Left ventricle myocardium inferior (tissue), 1 donor: Measurements from ENCODE around the gene AGAP1. TPM values are rescaled to one million over a fixed set of nuclear protein-coding genes. Genes with fewer than 3 reads are reported as not detected.

Source experiments
- DNase-seq: peaks from one replicate; pipeline ENCODE4 v3.0.0-alpha.2; 2020
- H3K27ac ChIP-seq: fragments of 200-600 bp; replicated peaks from 2 replicates; pipeline ENCODE4 v1.8.0; 2021
- H3K27me3 ChIP-seq: fragments of 200-600 bp; 2 replicates; pipeline ENCODE4 v1.8.0; 2021; ENCODE audit warnings: low read depth
- H3K36me3 ChIP-seq: fragments of 200-600 bp; 2 replicates; pipeline ENCODE4 v1.8.0; 2021
- H3K4me1 ChIP-seq: fragments of 200-600 bp; 2 replicates; pipeline ENCODE4 v1.8.0; 2021
- H3K4me3 ChIP-seq: fragments of 200-600 bp; 2 replicates; pipeline ENCODE4 v1.8.0; 2021; ENCODE audit warnings: mild to moderate bottlenecking, moderate library complexity
- H3K9me3 ChIP-seq: fragments of 200-600 bp; replicated peaks from 2 replicates; pipeline ENCODE4 v1.8.0; 2021
- intact Hi-C: fragments of 100-400 bp; cut with micrococcal nuclease; formaldehyde crosslinking; loops from one replicate; pipeline ENCODE4 v1.11.0; 2022
- total RNA-seq: library from RNA; stranded (reverse); fragmentation: NEBNext Ultra II Directional; extraction: Animal tissue kit (Norgen Biotek cat#: 25700); gene quantifications from one replicate; pipeline ENCODE4 v1.2.1, GENCODE V29; 2021
- TF ChIP-seq, protein P1 (sequence below): fragments of 200-600 bp; IDR thresholded peaks from 2 replicates; pipeline ENCODE4 v1.8.0; 2021; ENCODE audit warnings: antibody characterized with exemption, mild to moderate bottlenecking, borderline replicate concordance
- donor health status: DM: no; HTN: yes; CAD: no; lungs with severe emphysema.

AGAP1 gene
- total RNA-seq, 1 donor from 2014 or later, result 18.1 TPM

DNA sequence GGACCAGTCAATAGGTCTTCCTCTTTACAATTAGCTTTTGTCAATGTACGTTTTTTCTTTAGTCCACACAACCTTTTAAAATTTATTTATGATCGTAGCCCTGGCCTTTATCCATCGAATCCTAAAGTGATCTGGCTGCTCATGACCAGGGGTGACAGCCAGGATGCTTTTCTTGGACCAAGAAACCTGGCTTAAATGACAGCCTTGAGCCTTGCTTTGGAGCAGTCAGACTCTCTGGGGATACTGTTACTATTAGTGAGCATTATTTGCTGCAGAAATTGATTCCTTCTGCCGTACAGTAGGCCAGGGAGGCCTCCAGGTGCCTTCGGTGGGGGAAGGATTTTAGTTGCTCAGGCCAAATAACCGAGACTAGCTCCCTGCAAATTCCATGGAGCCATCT lies 70.2 kb downstream of the AGAP1 start:
- H3K27me3 ChIP-seq, result no peaks in the 10 kb centered on the region
- H3K9me3 ChIP-seq, result peaks cover 12% of the 10 kb centered on the region
- intact Hi-C loops, result no loop called here
- TF ChIP-seq, protein P1, sequence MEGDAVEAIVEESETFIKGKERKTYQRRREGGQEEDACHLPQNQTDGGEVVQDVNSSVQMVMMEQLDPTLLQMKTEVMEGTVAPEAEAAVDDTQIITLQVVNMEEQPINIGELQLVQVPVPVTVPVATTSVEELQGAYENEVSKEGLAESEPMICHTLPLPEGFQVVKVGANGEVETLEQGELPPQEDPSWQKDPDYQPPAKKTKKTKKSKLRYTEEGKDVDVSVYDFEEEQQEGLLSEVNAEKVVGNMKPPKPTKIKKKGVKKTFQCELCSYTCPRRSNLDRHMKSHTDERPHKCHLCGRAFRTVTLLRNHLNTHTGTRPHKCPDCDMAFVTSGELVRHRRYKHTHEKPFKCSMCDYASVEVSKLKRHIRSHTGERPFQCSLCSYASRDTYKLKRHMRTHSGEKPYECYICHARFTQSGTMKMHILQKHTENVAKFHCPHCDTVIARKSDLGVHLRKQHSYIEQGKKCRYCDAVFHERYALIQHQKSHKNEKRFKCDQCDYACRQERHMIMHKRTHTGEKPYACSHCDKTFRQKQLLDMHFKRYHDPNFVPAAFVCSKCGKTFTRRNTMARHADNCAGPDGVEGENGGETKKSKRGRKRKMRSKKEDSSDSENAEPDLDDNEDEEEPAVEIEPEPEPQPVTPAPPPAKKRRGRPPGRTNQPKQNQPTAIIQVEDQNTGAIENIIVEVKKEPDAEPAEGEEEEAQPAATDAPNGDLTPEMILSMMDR, result no peak
- H3K4me1 ChIP-seq, result peaks cover 47% of the 10 kb centered on the region
- no peak for DNase-seq
- no peak overlapping the region for H3K4me3 ChIP-seq
- peaks cover 8% of the 10 kb centered on the region for H3K36me3 ChIP-seq
- H3K27ac ChIP-seq, result no peak overlapping the region

- TF ChIP-seq, protein P1, result no peak
- no peak for DNase-seq
- Histone ChIP-seq H3K27ac (no peak overlapping the region), H3K36me3 (peaks cover 8% of the 10 kb centered on the region), H3K27me3 (no peaks in the 10 kb centered on the region), H3K4me1 (peaks cover 47% of the 10 kb centered on the region), H3K4me3 (no peak overlapping the region), H3K9me3 (peaks cover 13% of the 10 kb centered on the region)
- intact Hi-C loops, result no loop called here
Observed at GRCh38 chr2:235564884-235565530, 71.2 kb downstream of the AGAP1 start.

DNA sequence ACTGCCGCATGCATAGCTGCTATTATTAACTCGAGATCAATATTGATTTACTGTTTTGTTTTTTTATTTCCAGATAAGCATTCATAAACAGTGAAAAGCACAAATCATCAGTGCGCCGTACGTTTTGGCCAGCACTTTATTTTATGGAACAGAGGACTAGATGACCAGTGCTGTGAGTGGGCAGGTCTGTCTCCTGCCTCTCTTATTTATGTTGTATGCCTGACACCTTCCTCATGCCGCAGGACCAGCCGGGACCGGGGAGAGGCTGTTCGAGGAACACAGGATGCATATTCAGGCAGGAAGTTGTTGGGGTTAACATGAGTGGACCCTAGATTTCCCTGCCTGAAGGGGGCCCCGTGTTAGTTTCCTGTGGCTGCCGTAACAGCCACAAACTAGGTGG lies 72.6 kb downstream of the AGAP1 start:
- no peak for DNase-seq
- intact Hi-C loops, result no loop called here

DNA sequence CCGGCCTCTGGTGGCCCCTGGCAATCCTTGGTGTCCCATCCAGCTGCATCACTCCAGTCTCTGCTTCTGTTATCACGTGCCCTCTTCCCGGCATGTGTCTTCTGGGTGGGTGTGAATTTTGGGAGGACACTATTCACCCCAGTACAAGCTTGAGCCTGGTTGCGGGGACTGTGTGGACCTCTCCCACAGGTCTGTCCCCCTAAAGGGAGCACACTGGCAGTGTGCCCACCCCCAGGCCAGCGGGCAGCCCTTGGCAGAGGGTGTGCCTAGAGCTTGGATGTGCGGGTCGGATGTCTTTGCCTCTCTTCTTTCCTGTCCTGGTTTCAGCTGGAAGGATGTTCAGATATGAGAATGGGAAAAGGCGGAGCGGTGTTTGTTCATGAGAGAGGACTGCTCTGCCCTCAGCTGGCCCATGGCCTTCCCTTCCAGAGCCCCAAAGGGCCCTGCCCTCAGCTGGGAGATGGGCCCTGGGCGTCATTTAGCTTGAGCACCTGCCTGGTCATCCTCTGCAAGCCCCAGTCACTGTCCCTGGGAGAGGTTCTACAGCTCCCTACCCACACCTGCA lies 73.2 kb downstream of the AGAP1 start:
- no peak overlapping the region for H3K27ac ChIP-seq
- peaks cover 13% of the 10 kb centered on the region for H3K9me3 ChIP-seq
- H3K36me3 ChIP-seq, result peaks cover 8% of the 10 kb centered on the region
- H3K27me3 ChIP-seq, result no peaks in the 10 kb centered on the region
- TF ChIP-seq, protein P1, result no peak
- H3K4me1 ChIP-seq, result peaks cover 35% of the 10 kb centered on the region
- intact Hi-C loops, result no loop called here
- DNase-seq, result no peak
- H3K4me3 ChIP-seq, result no peak overlapping the region

More for the DNA sequence above, 72.6 kb downstream of the AGAP1 start:
- no peak overlapping the region for H3K27ac ChIP-seq
- peaks cover 13% of the 10 kb centered on the region for H3K9me3 ChIP-seq
- peaks cover 8% of the 10 kb centered on the region for H3K36me3 ChIP-seq
- H3K4me3 ChIP-seq, result no peak overlapping the region
- TF ChIP-seq, protein P1, result no peak
- H3K4me1 ChIP-seq, result peaks cover 38% of the 10 kb centered on the region
- no peaks in the 10 kb centered on the region for H3K27me3 ChIP-seq

- Histone ChIP-seq H3K9me3 (peaks cover 13% of the 10 kb centered on the region), H3K4me1 (peaks cover 29% of the 10 kb centered on the region), H3K4me3 (no peak overlapping the region), H3K36me3 (peaks cover 8% of the 10 kb centered on the region), H3K27me3 (no peaks in the 10 kb centered on the region), H3K27ac (no peak overlapping the region)
- intact Hi-C loops, result no loop called here
- no peak for DNase-seq
- TF ChIP-seq, protein P1, result no peak
Observed at GRCh38 chr2:235567842-235568241, 74.0 kb downstream of the AGAP1 start.
